ENCODE results near the gene LAPTM5. TPM values are rescaled to one million over a fixed set of nuclear protein-coding genes. Genes with fewer than 3 reads are reported as not detected.

Gene LAPTM5
- total and polyA plus RNA-seq, 2 of the 13 experiments (the other 11 are each of a cell fraction or from before 2014, with no cell fraction given) = 0.41 to 0.86 TPM

DNA sequence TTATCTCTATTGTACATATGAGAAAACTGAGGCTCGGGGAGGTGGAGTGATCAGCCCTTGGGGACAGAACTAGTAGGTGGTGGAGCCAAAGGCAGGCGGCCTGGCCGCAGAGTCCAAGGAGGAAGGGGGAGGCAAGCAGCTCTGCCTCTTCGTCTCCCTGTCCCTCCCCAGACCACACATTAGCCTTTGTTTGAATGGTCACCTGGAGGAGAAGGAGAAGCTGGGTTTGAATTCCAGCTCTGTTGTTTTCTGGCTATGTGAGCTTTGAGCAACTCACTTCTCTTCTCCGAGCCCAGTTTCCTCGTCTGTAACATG, 21.4 kb upstream of the LAPTM5 start (continued):
- TF ChIP-seq ZNF576 (CRISPR knock-in tag; IDR thresholded peaks at IDR 0.05) (no peak), FOXJ3 (CRISPR knock-in tag; IDR thresholded peaks at IDR 0.05; ENCODE audit: borderline replicate concordance) (no peak), THAP9 (CRISPR knock-in tag; IDR thresholded peaks at IDR 0.05; ENCODE audit: borderline replicate concordance) (no peak), GRHL1 (CRISPR knock-in tag; conservative IDR thresholded peaks at IDR 0.05) (no peak)

- ATAC-seq (no peak), FAIRE-seq (no peak), DNase-seq (ENCODE audit: low spot score) (no peak)
- H3K36me3 ChIP-seq (replicated peaks in 1 of 2; ENCODE audit: control insufficient read depth in 1 of 2, insufficient read depth in 2 of 2, low read length in 2 of 2) = no peaks in the 10 kb centered on the region
- peaks cover 0 to 3% of the 10 kb centered on the region in 2 experiments; a peak in 1 of 5 replicates for H3K27me3 ChIP-seq (ENCODE audit: control insufficient read depth in 1 of 2, insufficient read depth in 2 of 2, low read length in 2 of 2)
- WGBS (ENCODE audit: low lambda C conversion rate) = 33% methylated on average over 11 of the region's 11 CpGs
- H3K4me3 ChIP-seq (replicated peaks in 1 of 3; ENCODE audit: insufficient read depth in 1 of 3, low read depth in 2 of 3, low read length in 3 of 3) = no peak overlapping the region
- no TSS peak for BruUV-seq (replicated peaks)
- H2AFZ ChIP-seq (ENCODE audit: low read length) = no peak overlapping the region
- no peaks in the 10 kb centered on the region for H3K9me3 ChIP-seq (ENCODE audit: low read length)
- intact Hi-C loops (cut with micrococcal nuclease; ENCODE audit: unreplicated experiment) = no loop called here
- CTCF ChIA-PET (ENCODE audit: low intra/inter-chr PET ratio, low total read pairs) = interaction anchor here (5.4 kb wide), 1 partner anchor 58 kb away, joined by 73 read pairs; no protein-coding TSS in a partner anchor
- H3K27ac ChIP-seq (ENCODE audit: extremely low read length, insufficient read depth, low read length) = no peak overlapping the region
- no peaks in the 10 kb centered on the region for H4K20me1 ChIP-seq (ENCODE audit: insufficient read depth, low read length)
- in situ Hi-C loops (cut with HindIII; ENCODE audit: extremely low pct_ligation_motif_present, low pct_unique_long_range_greater_than_20kb) = loop anchor here (5.0 kb wide), 1 partner anchor 61 kb away; no protein-coding TSS in a partner anchor
- no peak overlapping the region for H3K4me2 ChIP-seq (ENCODE audit: low read depth, low read length)
- no peak overlapping the region for H3K9ac ChIP-seq (ENCODE audit: insufficient read depth, low read depth, low read length)
- peaks cover 11% of the 10 kb centered on the region for H3K4me1 ChIP-seq (ENCODE audit: insufficient read depth, low read length)
- no peaks in the 10 kb centered on the region for H3K79me2 ChIP-seq (ENCODE audit: insufficient read depth, low read length)
- POLR2A ChIA-PET = interaction anchor here (2.8 kb wide), 1 partner anchor 59 kb away, joined by 21 read pairs; no protein-coding TSS in a partner anchor
- TF ChIP-seq, protein P1, sequence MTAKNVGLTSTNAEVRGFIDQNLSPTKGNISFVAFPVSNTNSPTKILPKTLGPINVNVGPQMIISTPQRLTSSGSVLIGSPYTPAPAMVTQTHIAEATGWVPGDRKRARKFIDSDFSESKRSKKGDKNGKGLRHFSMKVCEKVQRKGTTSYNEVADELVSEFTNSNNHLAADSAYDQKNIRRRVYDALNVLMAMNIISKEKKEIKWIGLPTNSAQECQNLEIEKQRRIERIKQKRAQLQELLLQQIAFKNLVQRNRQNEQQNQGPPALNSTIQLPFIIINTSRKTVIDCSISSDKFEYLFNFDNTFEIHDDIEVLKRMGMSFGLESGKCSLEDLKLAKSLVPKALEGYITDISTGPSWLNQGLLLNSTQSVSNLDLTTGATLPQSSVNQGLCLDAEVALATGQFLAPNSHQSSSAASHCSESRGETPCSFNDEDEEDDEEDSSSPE (CRISPR knock-in tag; IDR thresholded peaks at IDR 0.05) = no peak
- TF ChIP-seq, protein P2, sequence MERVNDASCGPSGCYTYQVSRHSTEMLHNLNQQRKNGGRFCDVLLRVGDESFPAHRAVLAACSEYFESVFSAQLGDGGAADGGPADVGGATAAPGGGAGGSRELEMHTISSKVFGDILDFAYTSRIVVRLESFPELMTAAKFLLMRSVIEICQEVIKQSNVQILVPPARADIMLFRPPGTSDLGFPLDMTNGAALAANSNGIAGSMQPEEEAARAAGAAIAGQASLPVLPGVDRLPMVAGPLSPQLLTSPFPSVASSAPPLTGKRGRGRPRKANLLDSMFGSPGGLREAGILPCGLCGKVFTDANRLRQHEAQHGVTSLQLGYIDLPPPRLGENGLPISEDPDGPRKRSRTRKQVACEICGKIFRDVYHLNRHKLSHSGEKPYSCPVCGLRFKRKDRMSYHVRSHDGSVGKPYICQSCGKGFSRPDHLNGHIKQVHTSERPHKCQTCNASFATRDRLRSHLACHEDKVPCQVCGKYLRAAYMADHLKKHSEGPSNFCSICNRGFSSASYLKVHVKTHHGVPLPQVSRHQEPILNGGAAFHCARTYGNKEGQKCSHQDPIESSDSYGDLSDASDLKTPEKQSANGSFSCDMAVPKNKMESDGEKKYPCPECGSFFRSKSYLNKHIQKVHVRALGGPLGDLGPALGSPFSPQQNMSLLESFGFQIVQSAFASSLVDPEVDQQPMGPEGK (CRISPR knock-in tag; IDR thresholded peaks at IDR 0.05) = no peak
- TF ChIP-seq IRF2 (CRISPR knock-in tag; IDR thresholded peaks at IDR 0.05) (no peak), ZBTB3 (CRISPR knock-in tag; IDR thresholded peaks at IDR 0.05; ENCODE audit: borderline replicate concordance, low read depth) (no peak), TAF15 (IDR thresholded peaks at IDR 0.05; ENCODE audit: low read depth, low read length, poor library complexity, severe bottlenecking) (no peak)
- TF ChIP-seq, protein P3, sequence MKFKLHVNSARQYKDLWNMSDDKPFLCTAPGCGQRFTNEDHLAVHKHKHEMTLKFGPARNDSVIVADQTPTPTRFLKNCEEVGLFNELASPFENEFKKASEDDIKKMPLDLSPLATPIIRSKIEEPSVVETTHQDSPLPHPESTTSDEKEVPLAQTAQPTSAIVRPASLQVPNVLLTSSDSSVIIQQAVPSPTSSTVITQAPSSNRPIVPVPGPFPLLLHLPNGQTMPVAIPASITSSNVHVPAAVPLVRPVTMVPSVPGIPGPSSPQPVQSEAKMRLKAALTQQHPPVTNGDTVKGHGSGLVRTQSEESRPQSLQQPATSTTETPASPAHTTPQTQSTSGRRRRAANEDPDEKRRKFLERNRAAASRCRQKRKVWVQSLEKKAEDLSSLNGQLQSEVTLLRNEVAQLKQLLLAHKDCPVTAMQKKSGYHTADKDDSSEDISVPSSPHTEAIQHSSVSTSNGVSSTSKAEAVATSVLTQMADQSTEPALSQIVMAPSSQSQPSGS (CRISPR knock-in tag; IDR thresholded peaks at IDR 0.05) = no peak
Observed at GRCh38 chr1:30778154-30778978, 20.8 kb upstream of the LAPTM5 start.

All from HepG2 (cell line).